MCF 10A (cell line): Measurements from ENCODE around the gene KPNA5. TPM values are rescaled to one million over a fixed set of nuclear protein-coding genes. Genes with fewer than 3 reads are reported as not detected.
"Not testable (repeated sequence)": the region's sequence is repeated elsewhere in the genome, so short reads cannot be mapped to it uniquely, and the experiment has no call there.

ENCODE experiments used
- BruUV-seq: library from RNA; stranded (reverse); fragments of 400-500 nt; replicated peaks from 2 replicates; lab custom pipeline; 2021; lab: Mats Ljungman, UMichigan
- CTCF ChIA-PET: fragments of 300-600 bp; sonication (Branson Sonifier 250); formaldehyde crosslinking; extraction: SDS; loops from one replicate; lab custom pipeline; 2021; ENCODE audit warnings: antibody characterized with exemption, inconsistent platforms; lab: Yijun Ruan, JAX
- POLR2A ChIA-PET: fragments of 300-600, 350-650 bp; sonication (Branson Sonifier 250); formaldehyde crosslinking; extraction: SDS; loops from one replicate; lab custom pipeline; 2020; ENCODE audit warnings: antibody characterized with exemption, inconsistent platforms; lab: Yijun Ruan, JAX
- DNase-seq: peaks from one replicate; pipeline ENCODE4 v3.0.0-alpha.2; 2018; ENCODE audit not compliant: unreplicated experiment
- H3K27ac Mint-ChIP-seq: one replicate; pipeline ENCODE4 v1.8.0; 2022; ENCODE audit warnings: mild to moderate bottlenecking, low read depth, mixed read lengths; ENCODE audit not compliant: unreplicated experiment
- H3K27me3 Mint-ChIP-seq: one replicate; pipeline ENCODE4 v1.8.0; 2022; ENCODE audit warnings: mixed read lengths; ENCODE audit not compliant: insufficient read depth, unreplicated experiment
- H3K36me3 Mint-ChIP-seq: one replicate; pipeline ENCODE4 v1.8.0; 2022; ENCODE audit warnings: mild to moderate bottlenecking, moderate library complexity, mixed read lengths; ENCODE audit not compliant: insufficient read depth, unreplicated experiment
- H3K4me1 Mint-ChIP-seq: one replicate; pipeline ENCODE4 v1.8.0; 2022; ENCODE audit warnings: mixed read lengths; ENCODE audit not compliant: insufficient read depth, unreplicated experiment
- H3K4me3 Mint-ChIP-seq: one replicate; pipeline ENCODE4 v1.8.0; 2022; ENCODE audit warnings: mild to moderate bottlenecking, moderate library complexity, mixed read lengths; ENCODE audit not compliant: unreplicated experiment
- H3K9me3 Mint-ChIP-seq: one replicate; pipeline ENCODE4 v1.8.0; 2022; ENCODE audit warnings: mixed read lengths; ENCODE audit not compliant: unreplicated experiment
- intact Hi-C: fragments of 100-400 bp; cut with micrococcal nuclease; formaldehyde crosslinking; loops from 2 replicates; pipeline ENCODE4 v1.14.1; 2022
- total RNA-seq: library from RNA; stranded (reverse); gene quantifications from 2 replicates; pipeline ENCODE4 v1.2.3, GENCODE V29; 2022
- TF ChIP-seq, protein P1 (sequence below): fragments of 200-600 bp; IDR thresholded peaks from one replicate; pipeline ENCODE4 v1.8.0; 2022; ENCODE audit warnings: antibody characterized with exemption, mild to moderate bottlenecking; ENCODE audit not compliant: unreplicated experiment

Gene KPNA5
- total RNA-seq, 1 experiment from 2014 or later: 6.0 TPM

DNA sequence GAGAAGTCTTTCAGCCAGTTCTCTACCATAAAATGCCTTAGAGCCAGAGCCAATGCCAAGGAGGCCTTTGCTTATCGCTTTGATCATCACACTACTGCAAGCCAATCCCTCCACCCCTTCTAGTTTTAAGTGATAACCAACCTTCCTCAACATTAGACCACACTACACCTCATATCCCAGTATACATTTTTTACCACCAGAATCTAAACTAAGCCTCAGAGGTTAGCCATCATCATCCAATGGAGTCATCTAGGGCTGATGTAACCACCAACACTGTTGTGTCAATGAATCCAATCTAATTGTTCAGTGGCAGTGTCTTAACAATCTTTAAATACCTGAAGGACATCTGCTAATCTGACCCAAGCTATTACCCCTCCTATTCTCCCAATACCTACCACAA is 18.8 kb upstream of the KPNA5 start:
- DNase-seq: no peak
- H3K4me3 Mint-ChIP-seq: no peak overlapping the region
- peaks cover 41% of the 10 kb centered on the region for H3K4me1 Mint-ChIP-seq
- no peaks in the 10 kb centered on the region for H3K27me3 Mint-ChIP-seq
- peak overlapping the region; percentile 12 for H3K27ac Mint-ChIP-seq
- H3K9me3 Mint-ChIP-seq: no peaks in the 10 kb centered on the region
- TF ChIP-seq, protein P1, sequence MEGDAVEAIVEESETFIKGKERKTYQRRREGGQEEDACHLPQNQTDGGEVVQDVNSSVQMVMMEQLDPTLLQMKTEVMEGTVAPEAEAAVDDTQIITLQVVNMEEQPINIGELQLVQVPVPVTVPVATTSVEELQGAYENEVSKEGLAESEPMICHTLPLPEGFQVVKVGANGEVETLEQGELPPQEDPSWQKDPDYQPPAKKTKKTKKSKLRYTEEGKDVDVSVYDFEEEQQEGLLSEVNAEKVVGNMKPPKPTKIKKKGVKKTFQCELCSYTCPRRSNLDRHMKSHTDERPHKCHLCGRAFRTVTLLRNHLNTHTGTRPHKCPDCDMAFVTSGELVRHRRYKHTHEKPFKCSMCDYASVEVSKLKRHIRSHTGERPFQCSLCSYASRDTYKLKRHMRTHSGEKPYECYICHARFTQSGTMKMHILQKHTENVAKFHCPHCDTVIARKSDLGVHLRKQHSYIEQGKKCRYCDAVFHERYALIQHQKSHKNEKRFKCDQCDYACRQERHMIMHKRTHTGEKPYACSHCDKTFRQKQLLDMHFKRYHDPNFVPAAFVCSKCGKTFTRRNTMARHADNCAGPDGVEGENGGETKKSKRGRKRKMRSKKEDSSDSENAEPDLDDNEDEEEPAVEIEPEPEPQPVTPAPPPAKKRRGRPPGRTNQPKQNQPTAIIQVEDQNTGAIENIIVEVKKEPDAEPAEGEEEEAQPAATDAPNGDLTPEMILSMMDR: no peak
- H3K36me3 Mint-ChIP-seq: peaks cover 37% of the 10 kb centered on the region
- intact Hi-C loops: no loop called here
- BruUV-seq: no TSS peak
- POLR2A ChIA-PET: interaction anchor here (0.7 to 1.3 kb wide), 4 partner anchors 17 to 535 kb away, joined by 3 to 4 read pairs (median 4); partner anchors contain the start of genes KPNA5 and RWDD1
- CTCF ChIA-PET: interaction anchor here (0.5 to 4.4 kb wide), 3 partner anchors 14 to 257 kb away, joined by 3 to 29 read pairs (median 8); no protein-coding TSS in a partner anchor

GRCh38 chr6:116663308-116663707 is 17.7 kb upstream of the KPNA5 start:
- Mint-ChIP-seq H3K27me3 (no peaks in the 10 kb centered on the region), H3K27ac (peak overlapping the region; percentile 12), H3K36me3 (peaks cover 37% of the 10 kb centered on the region), H3K4me1 (peaks cover 41% of the 10 kb centered on the region), H3K4me3 (no peak overlapping the region), H3K9me3 (no peaks in the 10 kb centered on the region)
- TF ChIP-seq, protein P1: no peak
- intact Hi-C loops: no loop called here
- no TSS peak for BruUV-seq
- CTCF ChIA-PET: no interaction called here
- POLR2A ChIA-PET: interaction anchor here (0.6 to 5.6 kb wide), 2 partner anchors 92 to 213 kb away, joined by 3 to 59 read pairs; partner anchors contain the start of gene RWDD1
- DNase-seq: no peak

- ChIA-PET POLR2A (interaction anchor here (0.7 to 5.6 kb wide), 6 partner anchors 15 to 384 kb away, joined by 4 to 59 read pairs (median 4); partner anchors contain the start of genes KPNA5, RWDD1 and TSPYL1), CTCF (interaction anchor here (0.7 to 1.0 kb wide), 2 partner anchors 19 to 94 kb away, joined by 3 read pairs; no protein-coding TSS in a partner anchor)
- H3K27me3 Mint-ChIP-seq, DNase-seq, intact Hi-C loops, H3K9me3 Mint-ChIP-seq, BruUV-seq: not testable (repeated sequence)
- peaks cover 28% of the 10 kb centered on the region for H3K36me3 Mint-ChIP-seq
- peak overlapping the region; percentile 22 for H3K27ac Mint-ChIP-seq
- peak overlapping the region; percentile 38 for H3K4me3 Mint-ChIP-seq
- peaks cover 41% of the 10 kb centered on the region for H3K4me1 Mint-ChIP-seq
These were observed 16.8 kb upstream of the KPNA5 start for GRCh38 chr6:116664169-116664568.

GRCh38 chr6:116665464-116665863 is 15.5 kb upstream of the KPNA5 start:
- Mint-ChIP-seq H3K4me3 (peak overlapping the region; percentile 93), H3K27me3 (no peaks in the 10 kb centered on the region), H3K27ac (peak overlapping the region; percentile 96), H3K9me3 (no peaks in the 10 kb centered on the region), H3K4me1 (peaks cover 41% of the 10 kb centered on the region), H3K36me3 (peaks cover 19% of the 10 kb centered on the region)
- CTCF ChIA-PET: interaction anchor here (0.8 to 1.1 kb wide), 3 partner anchors 15 to 95 kb away, joined by 3 to 4 read pairs (median 3); partner anchors contain the start of gene KPNA5
- TF ChIP-seq, protein P1: no peak
- POLR2A ChIA-PET: interaction anchor here (1.0 to 6.3 kb wide), 5 partner anchors 9 to 386 kb away, joined by 5 to 68 read pairs (median 17); partner anchors contain the start of genes KPNA5, RWDD1 and TSPYL1
- intact Hi-C loops: no loop called here
- no TSS peak for BruUV-seq
- DNase-seq: peak; percentile 4
